HepG2 (cell line): ENCODE data around the gene GPR179. TPM values are rescaled to one million over a fixed set of nuclear protein-coding genes. Genes with fewer than 3 reads are reported as not detected.
A peak's percentile ranks its signal among the peaks of the same experiment; 100 is the strongest.
"Not testable (repeated sequence)": the region's sequence is repeated elsewhere in the genome, so short reads cannot be mapped to it uniquely, and the experiment has no call there.

Source experiments
- HBP1 ChIP-seq: IDR thresholded peaks from 2 replicates; pipeline ENCODE4 v1.6.1; 2016; ENCODE audit warnings: low read depth, control low read depth
- HMGXB4 ChIP-seq, 2 experiments: sonication (generic) in 1 of 2; formaldehyde crosslinking in 1 of 2; IDR thresholded peaks; 2 replicates each; pipeline versions ENCODE4 v1.4.0 to v1.6.1; 2018 to 2020; ENCODE audit warnings: missing genetic modification reagents in 2 of 2, borderline replicate concordance in 1 of 2, low read depth in 1 of 2, mild to moderate bottlenecking in 1 of 2, missing biosample characterization in 1 of 2
- HNF1A ChIP-seq, 2 experiments: sonication (generic) in 1 of 2; formaldehyde crosslinking in 1 of 2; IDR thresholded peaks; 2 replicates each; pipeline versions ENCODE4 v1.4.0 to v1.6.1; 2016 to 2020; ENCODE audit warnings: borderline replicate concordance in 1 of 2, low read depth in 1 of 2, mild to moderate bottlenecking in 1 of 2, missing genetic modification reagents in 1 of 2
- PHF20 ChIP-seq: sonication (generic); formaldehyde crosslinking; IDR thresholded peaks from 2 replicates; pipeline ENCODE4 v1.5.0; 2020; ENCODE audit warnings: mild to moderate bottlenecking, missing genetic modification reagents
- PITX1 ChIP-seq: sonication (generic); formaldehyde crosslinking; IDR thresholded peaks from 2 replicates; pipeline ENCODE4 v1.5.1; 2020; ENCODE audit warnings: mild to moderate bottlenecking, missing genetic modification reagents
- POLR2A ChIP-seq, 2 experiments: IDR thresholded peaks; 2 replicates each; pipeline ENCODE4 v1.6.1; 2011; ENCODE audit warnings: low read depth in 2 of 2, low read length in 2 of 2, mild to moderate bottlenecking in 1 of 2, moderate library complexity in 1 of 2; ENCODE audit not compliant: insufficient read depth in 1 of 2
- POLR2G ChIP-seq: fragments of 200-400 bp; formaldehyde crosslinking; IDR thresholded peaks from 2 replicates; pipeline ENCODE4 v1.6.1; 2018; ENCODE audit warnings: mild to moderate bottlenecking, low read depth, low read length, moderate library complexity
- RXRA ChIP-seq: sonication (generic); formaldehyde crosslinking; IDR thresholded peaks from 2 replicates; pipeline ENCODE4 v1.5.1; 2020; ENCODE audit warnings: missing genetic modification reagents
- SAP130 ChIP-seq: IDR thresholded peaks from 2 replicates; pipeline ENCODE4 v1.6.1; 2016; ENCODE audit warnings: low read depth
- SP5 ChIP-seq: IDR thresholded peaks from 2 replicates; pipeline ENCODE4 v1.6.1; 2016; ENCODE audit warnings: low read depth, borderline replicate concordance
- YEATS2 ChIP-seq: sonication (generic); formaldehyde crosslinking; IDR thresholded peaks from 2 replicates; pipeline ENCODE4 v1.4.0; 2020; ENCODE audit warnings: missing genetic modification reagents, borderline replicate concordance
- ZNF792 ChIP-seq: IDR thresholded peaks from 2 replicates; pipeline ENCODE4 v1.6.1; 2016
- ZSCAN25 ChIP-seq: sonication (generic); formaldehyde crosslinking; IDR thresholded peaks from 2 replicates; pipeline ENCODE4 v1.8.0; 2022; ENCODE audit warnings: mild to moderate bottlenecking, missing genetic modification reagents
- polyA plus RNA-seq, 8 experiments: library from polyadenylated mRNA; depleted of rRNA in 3 of 8; stranded (reverse) in 7 of 8; unstranded in 1 of 8; fragments of >200 nt; fragmentation: Illumina TruSeq in 4 of 8; extraction: Trizol in 4 of 8; gene quantifications; 2 replicates each; pipeline versions ENCODE4 v1.2.1 to v1.2.3, GENCODE V29; 2011 to 2016; ENCODE audit warnings: low read depth in 4 of 8, missing spikeins in 1 of 8, mixed read lengths in 1 of 8; ENCODE audit not compliant: insufficient read depth in 1 of 8
- total RNA-seq, 5 experiments: library from RNA; depleted of rRNA; stranded (reverse); fragments of >200 nt; fragmentation: Illumina TruSeq; extraction: Trizol; gene quantifications; 2 replicates each; pipeline ENCODE4 v1.2.3, GENCODE V29; 2016; ENCODE audit warnings: low read depth in 1 of 5
- TF ChIP-seq, protein P1 (sequence below): sonication (generic); formaldehyde crosslinking; IDR thresholded peaks from 2 replicates; pipeline ENCODE4 v1.5.0; 2020; ENCODE audit warnings: mild to moderate bottlenecking, missing genetic modification reagents
- TF ChIP-seq, protein P2 (sequence below): IDR thresholded peaks from 2 replicates; pipeline ENCODE4 v1.6.1; 2016

Gene GPR179
- total and polyA plus RNA-seq, 2 of the 13 experiments (the other 11 are each of a cell fraction or from before 2014, with no cell fraction given): 0.03 TPM; not detected in 1

- TF ChIP-seq HNF1A (IDR thresholded peaks at IDR 0.05; ENCODE audit: low read depth) (0 out of 2 replicates have a peak, but pooled peaks have one; percentile 29), YEATS2 (CRISPR knock-in tag) (peak; percentile 57; the same call in 1 of the 2 replicates), POLR2G (peak; percentile 77), HBP1 (CRISPR knock-in tag) (peak; percentile 84), PHF20 (CRISPR knock-in tag) (peak; percentile 55; the same call in 1 of the 2 replicates), ZNF792 (peak; percentile 83; the same call in 1 of the 2 replicates), ZSCAN25 (CRISPR knock-in tag) (peak; percentile 91), HMGXB4 (CRISPR knock-in tag; IDR thresholded peaks at IDR 0.05; ENCODE audit: borderline replicate concordance in 1 of 2, low read depth in 1 of 2) (peak in 1 of 2 experiments; percentile 44; a peak in 1 of 4 replicates), PITX1 (CRISPR knock-in tag) (peak; percentile 37; the same call in 1 of the 2 replicates), POLR2A (IDR thresholded peaks at IDR 0.05; ENCODE audit: insufficient read depth in 1 of 2, low read depth in 2 of 2, low read length in 2 of 2) (peak; percentile 51 to 86; a peak in 3 of 4 replicates), RXRA (CRISPR knock-in tag) (peak; percentile 60; the same call in 1 of the 2 replicates), SAP130 (CRISPR knock-in tag) (peak; percentile 82), SP5 (peak; percentile 70; the same call in 1 of the 2 replicates)
- not testable (repeated sequence) for TF ChIP-seq HNF1A (CRISPR knock-in tag; IDR thresholded peaks at IDR 0.05; ENCODE audit: borderline replicate concordance)
- TF ChIP-seq, protein P1, sequence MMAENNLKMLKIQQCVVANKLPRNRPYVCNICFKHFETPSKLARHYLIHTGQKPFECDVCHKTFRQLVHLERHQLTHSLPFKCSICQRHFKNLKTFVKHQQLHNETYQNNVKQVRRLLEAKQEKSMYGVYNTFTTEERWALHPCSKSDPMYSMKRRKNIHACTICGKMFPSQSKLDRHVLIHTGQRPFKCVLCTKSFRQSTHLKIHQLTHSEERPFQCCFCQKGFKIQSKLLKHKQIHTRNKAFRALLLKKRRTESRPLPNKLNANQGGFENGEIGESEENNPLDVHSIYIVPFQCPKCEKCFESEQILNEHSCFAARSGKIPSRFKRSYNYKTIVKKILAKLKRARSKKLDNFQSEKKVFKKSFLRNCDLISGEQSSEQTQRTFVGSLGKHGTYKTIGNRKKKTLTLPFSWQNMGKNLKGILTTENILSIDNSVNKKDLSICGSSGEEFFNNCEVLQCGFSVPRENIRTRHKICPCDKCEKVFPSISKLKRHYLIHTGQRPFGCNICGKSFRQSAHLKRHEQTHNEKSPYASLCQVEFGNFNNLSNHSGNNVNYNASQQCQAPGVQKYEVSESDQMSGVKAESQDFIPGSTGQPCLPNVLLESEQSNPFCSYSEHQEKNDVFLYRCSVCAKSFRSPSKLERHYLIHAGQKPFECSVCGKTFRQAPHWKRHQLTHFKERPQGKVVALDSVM: 0 out of 2 replicates have a peak, but pooled peaks have one; percentile 7
- TF ChIP-seq, protein P2, sequence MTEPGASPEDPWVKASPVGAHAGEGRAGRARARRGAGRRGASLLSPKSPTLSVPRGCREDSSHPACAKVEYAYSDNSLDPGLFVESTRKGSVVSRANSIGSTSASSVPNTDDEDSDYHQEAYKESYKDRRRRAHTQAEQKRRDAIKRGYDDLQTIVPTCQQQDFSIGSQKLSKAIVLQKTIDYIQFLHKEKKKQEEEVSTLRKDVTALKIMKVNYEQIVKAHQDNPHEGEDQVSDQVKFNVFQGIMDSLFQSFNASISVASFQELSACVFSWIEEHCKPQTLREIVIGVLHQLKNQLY (CRISPR knock-in tag): peak; percentile 77
Measured at GRCh38 chr17:38296834-38297517, 46.8 kb downstream of the GPR179 start, which contains the start of gene MRPL45 (continued).
